Ascending aorta (tissue), 2 donors: ENCODE measurements around the gene CDCP1. TPM values are rescaled to one million over a fixed set of nuclear protein-coding genes. Genes with fewer than 3 reads are reported as not detected.

Experiments used
- DNase-seq, 2 donors: peaks; one replicate each; pipeline ENCODE4 v3.0.0-alpha.2; 2019; ENCODE audit warnings: low spot score in 2 of 2
- H3K27ac ChIP-seq, 2 donors: fragments of 200-600 bp; sonication (generic); one replicate each; pipeline ENCODE4 v1.5.1; 2016 to 2017; ENCODE audit warnings: mild to moderate bottlenecking in 1 of 2
- H3K27me3 ChIP-seq: fragments of 200-600 bp; sonication (generic); one replicate; pipeline ENCODE4 v1.5.1; 2017
- H3K36me3 ChIP-seq, 2 donors: fragments of 200-600 bp; sonication (generic); one replicate each; pipeline ENCODE4 v1.5.1; 2016
- H3K4me1 ChIP-seq, 2 donors: fragments of 200-600 bp; sonication (generic); one replicate each; pipeline ENCODE4 v1.5.1; 2016 to 2017; ENCODE audit warnings: mild to moderate bottlenecking in 1 of 2
- H3K4me3 ChIP-seq, 2 donors: fragments of 200-600 bp; sonication (generic); one replicate each; pipeline ENCODE4 v1.5.1; 2016 to 2017; ENCODE audit warnings: mild to moderate bottlenecking in 1 of 2
- H3K9me3 ChIP-seq, 2 donors: fragments of 200-600 bp; sonication (generic); one replicate each; pipeline ENCODE4 v1.5.1; 2016
- intact Hi-C: fragments of 100-400 bp; cut with DNase I; formaldehyde crosslinking; loops from one replicate; pipeline ENCODE4 v1.15.1; 2023
- total RNA-seq: library from RNA; depleted of rRNA; stranded (reverse); fragments of >200 nt; gene quantifications from one replicate; pipeline ENCODE4 v1.1.0, GENCODE V29; 2016
- TF ChIP-seq, protein P1 (sequence below), 3 experiments: fragments of 200-600 bp in 2 of 3; fragments of 450-650 bp in 1 of 3; sonication (generic) in 2 of 3; IDR thresholded peaks; one replicate each; pipeline ENCODE4 v1.5.1; 2016 to 2019; ENCODE audit warnings: antibody characterized with exemption in 3 of 3, mild to moderate bottlenecking in 1 of 3, moderate library complexity in 1 of 3

Gene CDCP1, protein sequence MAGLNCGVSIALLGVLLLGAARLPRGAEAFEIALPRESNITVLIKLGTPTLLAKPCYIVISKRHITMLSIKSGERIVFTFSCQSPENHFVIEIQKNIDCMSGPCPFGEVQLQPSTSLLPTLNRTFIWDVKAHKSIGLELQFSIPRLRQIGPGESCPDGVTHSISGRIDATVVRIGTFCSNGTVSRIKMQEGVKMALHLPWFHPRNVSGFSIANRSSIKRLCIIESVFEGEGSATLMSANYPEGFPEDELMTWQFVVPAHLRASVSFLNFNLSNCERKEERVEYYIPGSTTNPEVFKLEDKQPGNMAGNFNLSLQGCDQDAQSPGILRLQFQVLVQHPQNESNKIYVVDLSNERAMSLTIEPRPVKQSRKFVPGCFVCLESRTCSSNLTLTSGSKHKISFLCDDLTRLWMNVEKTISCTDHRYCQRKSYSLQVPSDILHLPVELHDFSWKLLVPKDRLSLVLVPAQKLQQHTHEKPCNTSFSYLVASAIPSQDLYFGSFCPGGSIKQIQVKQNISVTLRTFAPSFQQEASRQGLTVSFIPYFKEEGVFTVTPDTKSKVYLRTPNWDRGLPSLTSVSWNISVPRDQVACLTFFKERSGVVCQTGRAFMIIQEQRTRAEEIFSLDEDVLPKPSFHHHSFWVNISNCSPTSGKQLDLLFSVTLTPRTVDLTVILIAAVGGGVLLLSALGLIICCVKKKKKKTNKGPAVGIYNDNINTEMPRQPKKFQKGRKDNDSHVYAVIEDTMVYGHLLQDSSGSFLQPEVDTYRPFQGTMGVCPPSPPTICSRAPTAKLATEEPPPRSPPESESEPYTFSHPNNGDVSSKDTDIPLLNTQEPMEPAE
- 3.0 TPM for total RNA-seq

GRCh38 chr3:45145681-45146614 is at the start of gene CDCP1:
CDCP1 (minus strand) TSS chr3:45146378; CDS start chr3:45146287, 91 bp downstream.
- intact Hi-C loops: no loop called here
- H3K36me3 ChIP-seq: no peaks in the 10 kb centered on the region
- H3K27me3 ChIP-seq: no peaks in the 10 kb centered on the region
- no peak within 1 kb of the TSS for H3K27ac ChIP-seq
- no peak for DNase-seq
- H3K4me3 ChIP-seq: peak within 1 kb of the TSS; percentile 45 to 64
- TF ChIP-seq, protein P1, sequence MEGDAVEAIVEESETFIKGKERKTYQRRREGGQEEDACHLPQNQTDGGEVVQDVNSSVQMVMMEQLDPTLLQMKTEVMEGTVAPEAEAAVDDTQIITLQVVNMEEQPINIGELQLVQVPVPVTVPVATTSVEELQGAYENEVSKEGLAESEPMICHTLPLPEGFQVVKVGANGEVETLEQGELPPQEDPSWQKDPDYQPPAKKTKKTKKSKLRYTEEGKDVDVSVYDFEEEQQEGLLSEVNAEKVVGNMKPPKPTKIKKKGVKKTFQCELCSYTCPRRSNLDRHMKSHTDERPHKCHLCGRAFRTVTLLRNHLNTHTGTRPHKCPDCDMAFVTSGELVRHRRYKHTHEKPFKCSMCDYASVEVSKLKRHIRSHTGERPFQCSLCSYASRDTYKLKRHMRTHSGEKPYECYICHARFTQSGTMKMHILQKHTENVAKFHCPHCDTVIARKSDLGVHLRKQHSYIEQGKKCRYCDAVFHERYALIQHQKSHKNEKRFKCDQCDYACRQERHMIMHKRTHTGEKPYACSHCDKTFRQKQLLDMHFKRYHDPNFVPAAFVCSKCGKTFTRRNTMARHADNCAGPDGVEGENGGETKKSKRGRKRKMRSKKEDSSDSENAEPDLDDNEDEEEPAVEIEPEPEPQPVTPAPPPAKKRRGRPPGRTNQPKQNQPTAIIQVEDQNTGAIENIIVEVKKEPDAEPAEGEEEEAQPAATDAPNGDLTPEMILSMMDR (IDR thresholded peaks at IDR 0.05): no peak
- H3K9me3 ChIP-seq: peaks cover 0 to 3% of the 10 kb centered on the region in 2 donors
- H3K4me1 ChIP-seq: peaks cover 0 to 2% of the 10 kb centered on the region in 2 donors

DNA sequence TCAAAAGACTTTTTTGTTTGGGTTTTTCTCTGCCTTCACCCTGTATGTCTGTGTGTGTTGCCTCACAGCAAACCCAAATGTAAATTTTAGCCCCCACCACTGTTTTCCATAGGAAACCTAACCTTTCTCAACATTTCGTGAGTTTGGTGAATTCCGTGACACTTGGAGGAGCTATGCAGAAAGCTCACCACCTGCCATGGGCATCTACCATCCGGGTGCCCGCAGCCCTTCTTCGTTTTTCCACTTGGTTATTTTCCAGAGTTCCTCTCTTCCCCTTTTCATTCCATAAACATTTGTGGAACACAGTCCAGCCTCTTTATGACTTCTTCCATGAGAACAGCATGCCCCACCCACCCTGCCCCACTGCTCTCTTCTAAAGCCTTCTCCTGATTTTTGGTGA is 48.6 kb upstream of the CDCP1 start:
- no peaks in the 10 kb centered on the region for H3K36me3 ChIP-seq
- H3K27ac ChIP-seq: no peak overlapping the region
- H3K4me1 ChIP-seq: peaks cover 0 to 4% of the 10 kb centered on the region in 2 donors
- intact Hi-C loops: no loop called here
- no peak for DNase-seq
- H3K9me3 ChIP-seq: no peaks in the 10 kb centered on the region
- TF ChIP-seq, protein P1 (IDR thresholded peaks at IDR 0.05): no peak
- H3K4me3 ChIP-seq: no peak overlapping the region
- no peaks in the 10 kb centered on the region for H3K27me3 ChIP-seq

GRCh38 chr3:45191924-45192417 is 45.8 kb upstream of the CDCP1 start:
- Histone ChIP-seq H3K27me3 (no peaks in the 10 kb centered on the region), H3K36me3 (no peaks in the 10 kb centered on the region), H3K4me3 (no peak overlapping the region), H3K27ac (no peak overlapping the region), H3K4me1 (no peaks in the 10 kb centered on the region), H3K9me3 (no peaks in the 10 kb centered on the region)
- no peak for DNase-seq
- TF ChIP-seq, protein P1 (IDR thresholded peaks at IDR 0.05): no peak
- intact Hi-C loops: no loop called here

DNA sequence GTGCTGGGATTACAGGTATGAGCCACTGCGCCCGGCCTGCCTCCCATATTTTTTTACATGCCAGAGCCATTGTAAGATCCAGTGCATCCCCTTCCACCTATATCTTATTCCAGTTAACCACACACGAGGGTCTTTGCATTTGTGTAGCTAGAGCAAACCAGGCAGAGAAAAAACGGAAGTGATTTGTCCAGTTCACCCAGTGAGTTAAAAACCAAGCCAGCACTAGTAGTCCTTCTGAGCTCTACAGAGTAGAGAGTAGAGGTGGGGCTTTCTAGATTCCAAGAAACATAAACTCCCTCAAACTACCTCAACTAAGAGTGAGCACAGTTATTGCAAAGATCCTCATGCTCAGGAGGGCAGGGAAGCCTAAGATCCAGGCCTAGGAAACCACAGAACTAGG is 45.2 kb upstream of the CDCP1 start:
- no peak for DNase-seq
- no peaks in the 10 kb centered on the region for H3K36me3 ChIP-seq
- no peak overlapping the region for H3K27ac ChIP-seq
- H3K27me3 ChIP-seq: no peaks in the 10 kb centered on the region
- H3K4me1 ChIP-seq: no peaks in the 10 kb centered on the region
- H3K9me3 ChIP-seq: no peaks in the 10 kb centered on the region
- TF ChIP-seq, protein P1 (IDR thresholded peaks at IDR 0.05): no peak
- intact Hi-C loops: no loop called here
- H3K4me3 ChIP-seq: no peak overlapping the region
